ENCODE results near the gene EPC1. TPM values are rescaled to one million over a fixed set of nuclear protein-coding genes. Genes with fewer than 3 reads are reported as not detected.
"Not testable (repeated sequence)": the region's sequence is repeated elsewhere in the genome, so short reads cannot be mapped to it uniquely, and the experiment has no call there.

The EPC1 gene
- total RNA-seq, 4 donors from 2014 or later, result 30.5 to 68.7 (median 34.5) TPM

DNA sequence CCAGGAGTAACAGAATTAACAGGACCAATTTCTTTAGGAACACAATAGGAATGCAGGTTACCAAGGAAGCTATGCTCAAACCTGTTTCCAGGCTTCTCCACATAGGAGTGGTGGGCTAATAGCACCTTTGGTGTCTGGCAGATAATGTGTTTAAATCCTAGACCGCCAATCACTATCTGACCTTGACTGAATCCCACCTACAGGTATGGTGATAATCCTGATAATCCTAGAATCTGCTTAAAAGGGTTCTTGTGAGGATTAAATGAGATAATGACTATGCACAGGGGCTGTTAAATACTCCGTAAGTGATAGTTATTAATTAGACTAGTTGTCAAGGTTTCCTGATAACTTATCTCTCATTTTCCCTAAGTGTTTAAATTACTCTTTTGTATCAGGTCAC, 81.2 kb downstream of the EPC1 start:
- DNase-seq (ENCODE audit: low spot score) (no peak), ATAC-seq (ENCODE audit: low FRiP score) (no peak)

DNA sequence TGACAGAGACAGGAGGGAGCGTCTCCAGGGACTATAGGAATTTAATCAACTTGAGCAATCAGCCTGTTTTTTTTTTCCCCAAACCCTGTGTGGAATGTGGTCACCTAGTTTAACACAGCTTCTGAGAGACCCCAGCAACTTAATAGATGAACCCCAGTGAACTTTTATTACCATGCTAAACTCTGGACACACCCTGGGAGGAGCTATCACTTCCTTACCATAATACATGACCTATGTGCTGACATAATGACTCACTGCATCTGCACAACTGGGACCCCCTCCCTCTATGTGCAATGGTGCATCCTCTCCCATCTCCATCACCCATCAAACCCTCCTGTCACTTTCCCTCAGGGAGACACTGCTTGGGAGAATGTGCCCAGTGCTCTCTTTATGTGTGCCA, 83.7 kb downstream of the EPC1 start:
- TF ChIP-seq, protein P1, sequence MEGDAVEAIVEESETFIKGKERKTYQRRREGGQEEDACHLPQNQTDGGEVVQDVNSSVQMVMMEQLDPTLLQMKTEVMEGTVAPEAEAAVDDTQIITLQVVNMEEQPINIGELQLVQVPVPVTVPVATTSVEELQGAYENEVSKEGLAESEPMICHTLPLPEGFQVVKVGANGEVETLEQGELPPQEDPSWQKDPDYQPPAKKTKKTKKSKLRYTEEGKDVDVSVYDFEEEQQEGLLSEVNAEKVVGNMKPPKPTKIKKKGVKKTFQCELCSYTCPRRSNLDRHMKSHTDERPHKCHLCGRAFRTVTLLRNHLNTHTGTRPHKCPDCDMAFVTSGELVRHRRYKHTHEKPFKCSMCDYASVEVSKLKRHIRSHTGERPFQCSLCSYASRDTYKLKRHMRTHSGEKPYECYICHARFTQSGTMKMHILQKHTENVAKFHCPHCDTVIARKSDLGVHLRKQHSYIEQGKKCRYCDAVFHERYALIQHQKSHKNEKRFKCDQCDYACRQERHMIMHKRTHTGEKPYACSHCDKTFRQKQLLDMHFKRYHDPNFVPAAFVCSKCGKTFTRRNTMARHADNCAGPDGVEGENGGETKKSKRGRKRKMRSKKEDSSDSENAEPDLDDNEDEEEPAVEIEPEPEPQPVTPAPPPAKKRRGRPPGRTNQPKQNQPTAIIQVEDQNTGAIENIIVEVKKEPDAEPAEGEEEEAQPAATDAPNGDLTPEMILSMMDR (IDR thresholded peaks at IDR 0.05), result no peak
- ATAC-seq (ENCODE audit: low FRiP score), result no peak
- no peak for DNase-seq (ENCODE audit: low spot score)

More for the DNA sequence above, 81.2 kb downstream of the EPC1 start:
- TF ChIP-seq, protein P1 (IDR thresholded peaks at IDR 0.05), result no peak

DNA sequence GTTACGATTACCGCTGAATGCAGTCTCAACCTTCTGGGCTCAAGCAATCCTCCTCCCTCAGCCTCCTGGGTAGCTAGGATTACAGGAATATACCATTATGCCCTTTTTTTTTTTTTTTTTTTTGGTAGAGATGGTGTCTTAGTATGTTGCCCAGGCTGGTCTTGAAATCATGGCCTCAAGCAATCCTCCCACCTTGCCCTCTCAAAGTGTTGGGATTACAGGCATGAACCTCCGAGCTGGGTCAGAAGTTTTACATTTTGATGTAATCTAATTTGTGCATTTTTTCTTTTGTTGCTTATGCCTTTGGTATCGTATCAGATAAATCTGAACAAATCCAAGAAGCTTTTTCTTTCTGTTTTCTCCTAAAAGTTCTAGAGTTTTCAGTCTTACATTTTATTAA, 87.4 kb downstream of the EPC1 start:
- no peak for DNase-seq (ENCODE audit: low spot score)
- TF ChIP-seq, protein P1 (IDR thresholded peaks at IDR 0.05), result no peak
- ATAC-seq (ENCODE audit: low FRiP score), result no peak

DNA sequence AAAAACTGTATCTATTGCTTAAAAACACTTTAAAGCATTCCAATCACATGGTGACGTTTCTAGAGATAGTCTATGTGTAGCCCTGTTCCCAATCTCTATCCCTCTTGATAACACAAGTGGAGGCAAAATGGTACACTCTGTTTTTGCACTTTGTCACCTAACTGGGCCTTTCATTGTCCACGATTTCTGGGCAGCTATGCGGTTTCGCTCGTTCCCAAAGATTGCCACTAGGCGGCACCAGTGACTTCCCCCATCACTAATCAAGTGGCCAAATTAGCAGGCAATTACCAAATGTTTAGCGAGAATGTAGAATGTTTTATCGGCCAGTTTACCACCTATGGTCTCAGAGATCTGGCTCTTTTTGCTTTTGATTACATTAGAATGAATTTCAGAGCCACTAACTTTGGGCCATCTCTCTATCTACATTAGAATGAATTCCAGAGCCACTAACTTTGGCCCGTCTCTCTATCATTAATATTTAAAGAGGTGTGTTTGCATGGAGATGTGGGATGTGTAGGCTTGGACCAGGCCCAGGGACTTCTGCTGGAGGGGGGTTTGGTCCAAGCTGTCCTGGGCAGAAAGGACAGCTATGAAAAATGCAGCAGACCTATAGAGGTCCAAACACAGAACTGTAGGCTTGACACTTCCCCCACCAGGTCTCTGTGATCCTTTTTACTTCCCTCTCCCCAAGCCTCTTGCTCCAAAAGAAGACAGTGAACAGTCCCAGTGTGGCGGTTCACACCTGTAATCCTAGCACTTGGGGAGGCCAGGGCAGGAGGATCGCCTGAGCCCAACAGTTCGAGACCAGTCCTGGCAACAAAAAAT, 90.1 kb downstream of the EPC1 start:
- ATAC-seq (ENCODE audit: low FRiP score) (no peak), DNase-seq (ENCODE audit: low spot score) (peak; percentile 60)
- TF ChIP-seq, protein P1 (IDR thresholded peaks at IDR 0.05), result peak in 2 of 3 donors; percentile 40 to 67

DNA sequence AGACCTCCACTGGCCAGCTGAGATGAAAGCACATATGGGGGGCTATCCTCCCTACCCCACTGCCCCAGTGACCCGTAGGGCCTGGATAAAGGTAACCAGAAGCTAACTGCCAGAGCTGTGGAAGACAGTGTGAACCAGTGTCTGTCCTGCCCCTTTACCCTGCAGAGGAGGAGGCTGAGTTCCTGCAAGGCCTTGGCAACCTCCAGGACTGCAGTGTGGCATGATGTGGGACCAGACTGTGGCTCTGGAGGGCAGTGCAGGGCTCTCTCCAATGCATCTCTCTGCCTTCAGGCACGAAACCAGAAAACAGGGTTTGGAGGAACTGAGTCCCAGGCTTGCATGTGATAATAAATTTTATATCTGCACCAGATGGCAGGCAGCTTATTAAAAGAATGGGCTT, 93.1 kb downstream of the EPC1 start:
- ATAC-seq (ENCODE audit: low FRiP score) (no peak), DNase-seq (ENCODE audit: low spot score) (no peak)
- TF ChIP-seq, protein P1 (IDR thresholded peaks at IDR 0.05), result no peak

DNA sequence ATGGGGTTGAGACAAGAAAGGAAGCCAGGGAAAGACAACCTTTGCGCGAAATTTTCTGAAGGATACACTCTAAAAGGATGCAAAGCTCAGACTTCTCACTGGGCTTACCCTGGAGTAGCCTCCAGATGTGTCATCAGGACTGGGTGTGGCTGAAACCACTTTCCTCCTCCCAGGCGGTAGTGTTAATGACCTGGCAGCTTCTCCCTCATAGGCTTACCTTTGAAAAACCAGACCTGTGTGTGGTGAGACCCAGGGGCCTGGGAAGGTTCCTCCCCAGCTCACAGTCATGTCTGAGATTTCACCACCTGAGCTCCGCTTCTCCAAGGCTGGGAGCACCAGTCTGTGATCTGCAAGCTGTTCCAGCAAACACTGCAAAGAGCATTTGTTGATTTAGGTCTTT, 93.7 kb downstream of the EPC1 start:
- TF ChIP-seq, protein P1 (IDR thresholded peaks at IDR 0.05), result no peak
- ATAC-seq (ENCODE audit: low FRiP score) (no peak), DNase-seq (ENCODE audit: low spot score) (no peak)

DNA sequence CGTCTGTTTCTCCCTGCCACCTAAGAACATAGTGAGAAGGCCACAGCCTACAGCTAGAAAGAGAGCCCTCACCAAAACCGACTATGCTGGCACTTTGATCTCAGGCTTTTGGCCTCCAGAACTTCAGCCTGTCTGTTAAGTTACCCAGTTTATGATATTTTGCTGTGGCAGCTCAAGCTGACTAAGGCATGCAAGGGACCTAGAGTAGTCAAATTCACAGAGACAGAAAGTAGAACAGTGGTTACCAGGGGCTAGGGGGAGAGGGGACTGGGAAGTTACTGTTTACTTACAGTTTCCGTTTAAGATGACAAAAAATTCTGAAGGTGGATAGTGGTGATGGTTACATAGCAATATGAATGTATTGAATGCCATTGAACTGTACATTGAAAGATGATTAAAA, 96.5 kb downstream of the EPC1 start:
- not testable (repeated sequence) for DNase-seq (ENCODE audit: low spot score); ATAC-seq (ENCODE audit: low FRiP score)

Measured in omental fat pad (tissue), 4 donors.